Activated T-helper 17 cell treated with anti-CD3 and anti-CD28 coated beads, Interleukin-2, amount 50 U/mL, for 72 hours (primary cell): ENCODE data around the gene NRXN3. TPM values are rescaled to one million over a fixed set of nuclear protein-coding genes. Genes with fewer than 3 reads are reported as not detected.
"Not testable (repeated sequence)": the region's sequence is repeated elsewhere in the genome, so short reads cannot be mapped to it uniquely, and the experiment has no call there.

Source experiments
- ATAC-seq: fragments of 150-1000 bp; cut with Tn5 transposase; replicated peaks from 2 replicates; pipeline ENCODE4 v1.10.0; 2021; ENCODE audit warnings: mild to moderate bottlenecking, moderate library complexity
- H3K27ac Mint-ChIP-seq: one replicate; pipeline ENCODE4 v1.8.0; 2022; ENCODE audit warnings: mixed read lengths
- H3K27me3 Mint-ChIP-seq: one replicate; pipeline ENCODE4 v1.8.0; 2022; ENCODE audit warnings: mixed read lengths
- H3K36me3 Mint-ChIP-seq: one replicate; pipeline ENCODE4 v1.8.0; 2022; ENCODE audit warnings: low read depth, mild to moderate bottlenecking, mixed read lengths
- H3K4me1 Mint-ChIP-seq: one replicate; pipeline ENCODE4 v1.8.0; 2022; ENCODE audit warnings: mixed read lengths
- H3K4me3 Mint-ChIP-seq: one replicate; pipeline ENCODE4 v1.8.0; 2022; ENCODE audit warnings: mild to moderate bottlenecking, mixed read lengths
- H3K9me3 Mint-ChIP-seq: one replicate; pipeline ENCODE4 v1.8.0; 2022; ENCODE audit warnings: mixed read lengths
- total RNA-seq, 2 donors: library from RNA; stranded (reverse); gene quantifications; one replicate each; pipeline ENCODE4 v1.2.3, GENCODE V29; 2022

The NRXN3 gene
- total RNA-seq, 2 donors from 2014 or later = not detected

DNA sequence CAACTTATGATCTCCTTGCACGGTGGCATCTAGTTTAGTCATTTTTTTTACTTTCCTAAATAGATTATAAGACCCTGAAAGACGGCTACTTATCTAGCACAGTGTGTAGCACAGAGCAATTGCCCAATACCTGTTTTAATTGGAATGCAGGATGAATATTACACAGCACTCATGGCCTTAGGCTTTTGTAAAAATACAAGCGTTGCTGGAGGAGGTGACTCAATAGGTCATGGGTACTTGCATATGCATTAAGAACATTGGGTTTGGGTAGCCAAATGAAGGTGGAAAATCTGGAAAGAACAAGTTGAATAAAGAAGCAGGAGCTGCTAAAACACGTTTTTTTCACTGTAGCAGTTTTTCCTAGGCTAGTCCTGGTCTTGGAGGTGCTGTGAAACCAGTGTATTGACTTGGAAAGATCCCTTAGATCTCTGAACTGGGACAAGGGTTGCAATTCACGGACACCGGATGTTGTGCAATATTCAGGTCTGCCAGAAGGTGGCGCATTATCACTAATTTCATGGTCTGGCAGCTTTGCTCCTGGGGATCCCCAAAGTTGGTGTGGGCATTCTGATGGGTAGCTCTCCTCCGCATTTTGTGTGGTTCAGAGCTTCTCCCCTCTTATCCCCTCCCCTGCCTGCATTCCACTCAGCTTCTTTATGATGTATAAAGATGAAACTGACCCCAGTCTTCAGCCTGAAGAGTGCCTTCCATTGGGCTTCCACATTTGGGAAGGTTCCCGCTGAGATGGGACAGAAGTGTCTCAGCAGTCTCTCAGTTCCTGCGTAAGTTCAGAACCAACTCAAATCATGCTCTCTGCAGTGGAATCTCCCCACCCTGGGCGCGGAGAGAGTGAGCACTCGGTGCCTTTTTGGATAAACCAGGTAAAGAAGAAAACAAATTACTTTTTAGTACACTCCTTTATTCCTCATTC, 278.3 kb downstream of the NRXN3 start:
- Mint-ChIP-seq H3K36me3 (no peaks in the 10 kb centered on the region), H3K9me3 (no peaks in the 10 kb centered on the region), H3K4me1 (no peaks in the 10 kb centered on the region), H3K4me3 (no peak overlapping the region), H3K27ac (no peak overlapping the region), H3K27me3 (no peaks in the 10 kb centered on the region)
- ATAC-seq = no peak

DNA sequence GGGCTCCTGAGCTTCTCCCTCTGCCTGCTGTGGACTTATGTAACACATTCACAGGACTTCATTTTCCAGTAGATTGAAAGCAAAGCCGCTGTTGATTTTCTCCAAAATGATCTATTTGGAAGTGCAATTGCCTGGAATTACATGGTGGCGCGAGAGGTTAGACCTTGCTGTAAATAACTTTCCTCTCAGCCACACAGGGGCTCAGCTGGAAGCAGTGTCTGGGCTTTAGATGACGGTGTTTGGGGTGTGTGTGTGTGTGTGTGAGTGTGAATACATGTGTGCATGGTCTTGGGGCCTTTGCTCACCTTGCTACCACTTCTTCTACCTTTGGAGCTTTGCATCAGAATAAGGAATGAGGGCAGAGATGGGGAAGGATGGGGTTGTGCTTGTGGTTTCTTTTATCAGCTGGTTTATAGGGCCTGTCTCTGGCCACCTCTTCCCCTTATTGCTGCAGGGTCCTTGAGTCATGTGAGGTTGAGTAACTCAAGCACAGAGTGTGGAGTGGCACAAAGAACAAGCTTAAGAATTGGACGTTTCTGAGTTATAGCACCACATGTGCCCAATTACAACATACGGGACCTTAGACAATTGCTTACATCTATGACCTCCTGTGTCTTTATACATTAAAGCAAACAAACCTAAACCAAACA, 280.6 kb downstream of the NRXN3 start:
- no peaks in the 10 kb centered on the region for H3K27me3 Mint-ChIP-seq
- no peaks in the 10 kb centered on the region for H3K36me3 Mint-ChIP-seq
- no peaks in the 10 kb centered on the region for H3K9me3 Mint-ChIP-seq
- H3K27ac Mint-ChIP-seq = no peak overlapping the region
- H3K4me3 Mint-ChIP-seq = no peak overlapping the region
- no peak for ATAC-seq
- no peaks in the 10 kb centered on the region for H3K4me1 Mint-ChIP-seq

DNA sequence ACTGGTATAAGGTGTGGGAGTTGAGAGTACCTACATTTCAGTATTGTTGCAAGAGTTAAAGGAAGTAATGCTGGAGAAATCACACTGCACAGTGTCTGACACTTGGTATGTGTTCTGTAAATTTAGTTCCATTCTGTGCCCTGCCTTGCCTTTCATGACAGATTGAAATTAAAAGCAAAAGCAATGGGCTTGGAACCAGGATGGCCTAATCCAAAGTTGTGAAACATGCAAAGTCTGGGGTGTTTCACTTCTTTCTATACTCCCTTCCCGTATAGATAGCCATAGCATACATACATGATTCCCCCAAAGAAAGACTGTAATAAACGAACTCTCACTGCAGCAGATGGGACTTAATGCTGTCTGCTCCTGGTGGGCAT, 281.1 kb downstream of the NRXN3 start:
- no peak overlapping the region for H3K27ac Mint-ChIP-seq
- H3K36me3 Mint-ChIP-seq = no peaks in the 10 kb centered on the region
- no peak for ATAC-seq
- H3K9me3 Mint-ChIP-seq = no peaks in the 10 kb centered on the region
- no peaks in the 10 kb centered on the region for H3K4me1 Mint-ChIP-seq
- no peak overlapping the region for H3K4me3 Mint-ChIP-seq
- no peaks in the 10 kb centered on the region for H3K27me3 Mint-ChIP-seq

DNA sequence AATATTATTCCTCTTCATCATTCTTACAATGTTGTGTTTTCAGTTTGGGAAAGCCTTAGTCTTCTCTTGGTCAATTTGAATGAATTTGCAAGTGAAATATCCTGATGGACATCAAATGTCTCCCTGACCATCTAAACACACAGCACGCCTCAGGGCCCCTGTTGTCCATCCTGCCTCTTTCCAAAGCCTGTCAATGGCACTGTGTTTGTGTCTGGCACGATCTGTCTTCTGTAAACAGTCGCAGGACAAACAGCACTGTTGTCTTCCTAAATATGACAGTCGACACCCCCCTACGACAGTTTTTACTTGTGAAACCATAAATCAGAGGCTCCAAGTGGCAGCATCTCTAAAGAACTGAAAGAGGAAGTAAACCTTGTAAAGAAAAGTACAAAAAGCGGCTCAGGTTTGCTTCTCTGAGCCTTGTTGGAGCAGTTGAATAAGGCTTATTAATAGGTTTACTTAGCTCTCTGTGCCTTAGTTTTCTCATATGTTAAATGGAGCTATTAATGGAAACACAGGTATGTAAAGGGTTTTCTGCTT, 285.8 kb downstream of the NRXN3 start:
- Mint-ChIP-seq H3K27ac (no peak overlapping the region), H3K4me1 (no peaks in the 10 kb centered on the region), H3K9me3 (peaks cover 4% of the 10 kb centered on the region), H3K27me3 (no peaks in the 10 kb centered on the region), H3K4me3 (no peak overlapping the region), H3K36me3 (no peaks in the 10 kb centered on the region)
- ATAC-seq = no peak

DNA sequence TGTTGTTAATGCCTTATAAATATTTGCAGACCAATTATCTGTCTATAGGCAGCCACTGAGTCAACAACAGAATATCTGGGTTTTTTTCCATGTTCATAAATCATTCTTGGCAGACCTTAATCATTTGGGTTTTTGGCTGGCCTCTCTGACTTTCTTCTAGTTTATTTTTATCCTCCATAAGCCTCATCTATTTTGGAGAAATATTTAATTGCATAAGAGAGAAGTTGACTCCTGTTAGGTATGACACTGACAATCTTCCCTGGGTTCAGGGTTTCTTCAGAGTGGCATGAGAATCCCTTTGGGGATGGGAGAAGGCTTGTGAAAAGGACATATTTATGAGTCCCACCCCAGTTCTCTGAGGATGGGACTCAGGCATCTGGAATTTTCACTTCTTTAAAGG, 299.8 kb downstream of the NRXN3 start:
- Mint-ChIP-seq H3K36me3 (no peaks in the 10 kb centered on the region), H3K4me1 (no peaks in the 10 kb centered on the region), H3K27me3 (peaks cover 6% of the 10 kb centered on the region), H3K27ac (no peak overlapping the region), H3K9me3 (peaks cover 3% of the 10 kb centered on the region), H3K4me3 (no peak overlapping the region)
- no peak for ATAC-seq

GRCh38 chr14:78479127-78479780, 309.1 kb downstream of the NRXN3 start:
- Mint-ChIP-seq H3K4me1 (no peaks in the 10 kb centered on the region), H3K27ac (no peak overlapping the region), H3K4me3 (no peak overlapping the region), H3K36me3 (no peaks in the 10 kb centered on the region), H3K27me3 (no peaks in the 10 kb centered on the region), H3K9me3 (no peaks in the 10 kb centered on the region)
- ATAC-seq = no peak

GRCh38 chr14:78484028-78484427, 313.9 kb downstream of the NRXN3 start:
- Mint-ChIP-seq H3K4me3 (no peak overlapping the region), H3K4me1 (no peaks in the 10 kb centered on the region)
- ATAC-seq = no peak

DNA sequence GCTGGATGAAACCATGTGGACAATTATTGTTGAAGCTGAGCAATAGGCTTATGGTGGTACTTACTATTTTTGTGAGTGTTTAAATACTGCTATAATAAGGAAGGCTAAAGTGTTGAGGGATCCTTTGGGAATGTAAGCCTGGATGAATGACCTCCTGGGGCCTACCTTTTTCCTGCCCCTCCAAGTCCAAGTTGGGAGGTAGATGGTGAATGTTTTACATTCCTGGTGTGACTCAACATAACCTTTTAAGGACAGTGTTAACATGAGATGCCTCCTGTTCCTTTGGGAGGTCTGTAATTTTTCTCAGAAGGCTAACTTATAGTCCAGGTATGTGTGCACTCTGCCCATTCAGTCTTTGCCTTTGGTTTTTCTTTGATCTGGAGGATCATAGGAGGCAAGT, 315.9 kb downstream of the NRXN3 start:
- no peak for ATAC-seq
- no peaks in the 10 kb centered on the region for H3K36me3 Mint-ChIP-seq
- H3K4me3 Mint-ChIP-seq = no peak overlapping the region
- H3K9me3 Mint-ChIP-seq = no peaks in the 10 kb centered on the region
- H3K27me3 Mint-ChIP-seq = no peaks in the 10 kb centered on the region
- H3K4me1 Mint-ChIP-seq = no peaks in the 10 kb centered on the region
- H3K27ac Mint-ChIP-seq = no peak overlapping the region

More at GRCh38 chr14:78484028-78484427, 313.9 kb downstream of the NRXN3 start:
- Mint-ChIP-seq H3K27me3 (no peaks in the 10 kb centered on the region), H3K36me3 (no peaks in the 10 kb centered on the region), H3K27ac (no peak overlapping the region), H3K9me3 (no peaks in the 10 kb centered on the region)

DNA sequence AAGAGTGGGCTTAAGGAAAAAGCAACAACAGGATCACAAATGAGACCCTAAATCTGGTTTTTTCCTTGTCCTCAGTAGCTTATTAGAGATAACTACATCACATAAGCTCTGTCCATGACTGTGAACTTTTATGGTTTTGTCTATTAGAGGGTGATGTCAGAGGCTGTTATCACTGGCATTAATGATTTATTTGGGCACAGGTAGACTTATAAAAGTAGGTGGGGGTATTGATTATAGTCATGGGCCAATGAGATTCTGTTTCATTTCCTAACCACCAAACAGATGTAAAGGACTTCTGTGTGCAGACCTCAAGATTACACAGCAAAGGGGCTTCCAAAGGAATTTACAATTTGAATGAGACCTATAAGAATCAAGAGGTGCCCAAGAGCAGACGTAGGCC, 316.4 kb downstream of the NRXN3 start:
- Mint-ChIP-seq H3K27me3 (no peaks in the 10 kb centered on the region), H3K9me3 (no peaks in the 10 kb centered on the region), H3K4me1 (no peaks in the 10 kb centered on the region), H3K4me3 (no peak overlapping the region), H3K36me3 (no peaks in the 10 kb centered on the region), H3K27ac (no peak overlapping the region)
- no peak for ATAC-seq

DNA sequence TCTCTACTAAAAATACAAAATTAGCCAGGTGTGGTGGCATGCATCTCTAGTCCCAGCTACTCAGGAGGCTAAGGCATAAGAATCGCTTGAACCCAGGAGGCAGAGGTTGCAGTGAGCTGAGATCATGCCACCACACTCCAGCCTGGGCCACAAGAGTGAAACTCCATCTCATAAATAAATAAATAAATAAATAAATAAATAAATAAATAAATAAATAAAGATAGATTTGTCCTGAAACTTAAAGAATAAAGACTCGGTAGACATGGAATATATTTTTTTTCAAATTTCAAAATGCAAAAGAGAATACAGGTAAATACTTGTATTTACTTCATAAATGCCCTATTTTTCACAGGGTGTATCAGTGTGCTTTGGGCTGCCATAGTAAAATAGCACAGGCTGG, 317.4 kb downstream of the NRXN3 start:
- not testable (repeated sequence) for ATAC-seq, H3K27me3 Mint-ChIP-seq, H3K27ac Mint-ChIP-seq

GRCh38 chr14:78488938-78489337, 318.8 kb downstream of the NRXN3 start:
- H3K4me1 Mint-ChIP-seq = no peaks in the 10 kb centered on the region
- H3K27me3 Mint-ChIP-seq = no peaks in the 10 kb centered on the region
- H3K27ac Mint-ChIP-seq = no peak overlapping the region
- ATAC-seq = no peak
- no peaks in the 10 kb centered on the region for H3K9me3 Mint-ChIP-seq
- H3K36me3 Mint-ChIP-seq = no peaks in the 10 kb centered on the region
- no peak overlapping the region for H3K4me3 Mint-ChIP-seq

More for the DNA sequence above, 317.4 kb downstream of the NRXN3 start:
- H3K36me3 Mint-ChIP-seq, H3K9me3 Mint-ChIP-seq, H3K4me1 Mint-ChIP-seq, H3K4me3 Mint-ChIP-seq: not testable (repeated sequence)

- Mint-ChIP-seq H3K4me3 (no peak overlapping the region), H3K27me3 (no peaks in the 10 kb centered on the region), H3K4me1 (no peaks in the 10 kb centered on the region), H3K36me3 (no peaks in the 10 kb centered on the region), H3K27ac (no peak overlapping the region), H3K9me3 (no peaks in the 10 kb centered on the region)
- ATAC-seq = no peak
Measured at GRCh38 chr14:78491048-78491447, 320.9 kb downstream of the NRXN3 start.

GRCh38 chr14:78498062-78498595, 328.0 kb downstream of the NRXN3 start:
- no peaks in the 10 kb centered on the region for H3K4me1 Mint-ChIP-seq

DNA sequence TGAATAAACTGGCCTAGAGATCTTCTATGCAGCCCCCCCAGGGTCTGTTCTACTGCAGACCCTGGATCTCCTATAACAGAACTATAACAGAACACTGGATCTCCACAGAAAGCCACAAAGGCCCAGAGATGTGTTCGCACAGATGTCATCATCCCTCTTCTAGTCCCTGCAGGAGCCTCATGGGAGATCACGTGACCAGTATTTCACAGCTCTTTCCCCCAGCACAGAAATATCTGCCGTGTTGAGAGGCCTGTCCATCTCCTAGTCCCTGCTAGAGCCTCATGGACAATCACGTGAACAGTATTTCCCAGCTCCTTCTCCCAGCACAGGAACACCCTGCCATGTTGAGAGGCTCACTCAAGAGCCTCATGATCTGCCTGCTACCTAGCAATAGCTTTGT, 331.7 kb downstream of the NRXN3 start:
- Mint-ChIP-seq H3K36me3 (no peaks in the 10 kb centered on the region), H3K4me1 (no peaks in the 10 kb centered on the region), H3K27ac (no peak overlapping the region), H3K9me3 (no peaks in the 10 kb centered on the region), H3K4me3 (no peak overlapping the region), H3K27me3 (no peaks in the 10 kb centered on the region)
- ATAC-seq = no peak

More at GRCh38 chr14:78498062-78498595, 328.0 kb downstream of the NRXN3 start:
- no peak for ATAC-seq
- no peak overlapping the region for H3K27ac Mint-ChIP-seq
- no peaks in the 10 kb centered on the region for H3K36me3 Mint-ChIP-seq
- H3K27me3 Mint-ChIP-seq = no peaks in the 10 kb centered on the region
- H3K9me3 Mint-ChIP-seq = no peaks in the 10 kb centered on the region
- no peak overlapping the region for H3K4me3 Mint-ChIP-seq
